IMR-90 (cell line): ENCODE results near the gene PSMG4.

Experiments
- BHLHE40 ChIP-seq: fragments of 150-350 bp; IDR thresholded peaks from 2 replicates; pipeline ENCODE4 v1.6.1; 2016; ENCODE audit warnings: mild to moderate bottlenecking, low read depth, low read length
- CEBPB ChIP-seq: IDR thresholded peaks from 2 replicates; pipeline ENCODE4 v1.6.1; 2012; ENCODE audit warnings: low read depth, low read length, improper control_type of control experiment
- CHD1 ChIP-seq: IDR thresholded peaks from 2 replicates; pipeline ENCODE4 v1.6.1; 2012; ENCODE audit warnings: low read depth, low read length, improper control_type of control experiment
- CTCF ChIP-seq: conservative IDR thresholded peaks from 2 replicates; pipeline ENCODE4 v1.5.1; 2012; ENCODE audit warnings: mild to moderate bottlenecking, low read depth, low read length, improper control_type of control experiment
- MAZ ChIP-seq: IDR thresholded peaks from 2 replicates; pipeline ENCODE4 v1.6.1; 2012; ENCODE audit warnings: low read depth, mild to moderate bottlenecking, low read length, improper control_type of control experiment, moderate library complexity, borderline replicate concordance
- MXI1 ChIP-seq: IDR thresholded peaks from 2 replicates; pipeline ENCODE4 v1.6.1; 2012; ENCODE audit warnings: low read depth, mild to moderate bottlenecking, low read length, moderate library complexity, borderline replicate concordance
- POLR2A ChIP-seq: IDR thresholded peaks from 2 replicates; pipeline ENCODE4 v1.6.1; 2012; ENCODE audit warnings: mild to moderate bottlenecking, low read depth, low read length
- RAD21 ChIP-seq: IDR thresholded peaks from 2 replicates; pipeline ENCODE4 v1.6.1; 2012; ENCODE audit warnings: low read length, improper control_type of control experiment
- RCOR1 ChIP-seq: IDR thresholded peaks from 2 replicates; pipeline ENCODE4 v1.6.1; 2012; ENCODE audit warnings: mild to moderate bottlenecking, low read length, improper control_type of control experiment; ENCODE audit not compliant: insufficient replicate concordance
- SMC3 ChIP-seq: fragments of 150-350 bp; IDR thresholded peaks from 2 replicates; pipeline ENCODE4 v1.6.1; 2016; ENCODE audit warnings: low read depth, mild to moderate bottlenecking, antibody characterized with exemption, low read length, moderate library complexity
- TF ChIP-seq, protein P1 (sequence below): fragments of 150-350 bp; IDR thresholded peaks from 2 replicates; pipeline ENCODE4 v1.6.1; 2017; ENCODE audit warnings: mild to moderate bottlenecking, antibody characterized with exemption, low read length, low read depth

DNA sequence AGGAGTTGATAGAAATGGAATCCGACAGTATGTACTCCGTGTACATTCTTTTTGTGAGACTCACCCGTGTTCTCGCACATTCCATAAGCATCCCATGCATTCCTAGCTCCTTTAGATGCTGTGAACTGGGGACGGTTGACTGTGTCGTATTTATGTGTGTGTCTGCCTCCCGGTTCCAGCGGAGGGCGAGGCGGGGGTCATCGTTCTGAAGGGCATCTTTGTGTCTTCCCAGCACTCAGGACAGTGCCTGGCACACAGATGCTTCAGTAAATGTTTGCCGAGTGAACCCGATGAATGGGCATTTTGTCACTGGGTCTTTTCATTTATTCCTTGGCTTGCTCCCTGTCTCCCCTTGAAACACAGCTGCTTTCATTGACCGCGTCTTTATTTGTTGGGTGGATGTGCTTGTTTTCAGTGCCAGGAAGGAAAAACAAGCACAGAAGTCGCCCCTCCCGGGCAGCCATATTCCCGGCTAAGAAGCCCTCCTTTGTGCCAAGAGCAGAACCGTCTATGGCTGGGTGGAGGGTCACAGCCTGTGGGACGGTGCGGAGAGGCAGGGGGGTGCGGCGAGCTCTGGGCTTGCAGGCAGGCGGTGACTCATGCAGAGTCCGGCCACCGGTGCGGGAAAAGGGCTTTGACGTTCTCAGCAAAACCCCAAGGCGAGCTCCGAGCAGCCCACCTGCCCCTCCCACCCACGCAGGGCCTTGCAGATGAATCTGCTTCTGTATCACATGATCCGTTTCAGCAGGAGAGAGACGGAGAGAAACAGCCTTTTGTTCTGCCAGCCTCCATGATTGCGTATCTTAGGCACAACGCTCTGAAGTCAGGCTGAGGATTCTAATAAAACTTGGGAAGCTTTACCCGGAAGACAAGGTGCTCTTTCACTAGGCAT, 11.2 kb upstream of the PSMG4 start:
- TF ChIP-seq BHLHE40, result peak; percentile 47
- no peak for TF ChIP-seq CTCF
- no peak for TF ChIP-seq CEBPB
- no peak; the same call in 1 of the 2 replicates for TF ChIP-seq RAD21
- peak; percentile 38; the same call in 1 of the 2 replicates for TF ChIP-seq MXI1
- 0 out of 2 replicates have a peak, but pooled peaks have one; percentile 18 for TF ChIP-seq POLR2A
- TF ChIP-seq, protein P1, sequence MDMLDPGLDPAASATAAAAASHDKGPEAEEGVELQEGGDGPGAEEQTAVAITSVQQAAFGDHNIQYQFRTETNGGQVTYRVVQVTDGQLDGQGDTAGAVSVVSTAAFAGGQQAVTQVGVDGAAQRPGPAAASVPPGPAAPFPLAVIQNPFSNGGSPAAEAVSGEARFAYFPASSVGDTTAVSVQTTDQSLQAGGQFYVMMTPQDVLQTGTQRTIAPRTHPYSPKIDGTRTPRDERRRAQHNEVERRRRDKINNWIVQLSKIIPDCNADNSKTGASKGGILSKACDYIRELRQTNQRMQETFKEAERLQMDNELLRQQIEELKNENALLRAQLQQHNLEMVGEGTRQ, result peak; percentile 84
- TF ChIP-seq MAZ, result peak; percentile 42; the same call in 1 of the 2 replicates
- no peak for TF ChIP-seq RCOR1
- TF ChIP-seq SMC3, result peak; percentile 19; the same call in 1 of the 2 replicates
- no peak for TF ChIP-seq CHD1
